CD14-positive monocyte (primary cell): ENCODE results near the gene MAP2K4. TPM values are rescaled to one million over a fixed set of nuclear protein-coding genes. Genes with fewer than 3 reads are reported as not detected.

Experiments
- DNase-seq, 3 donors: peaks; one replicate each; pipeline ENCODE4 v3.0.0-alpha.2; 2011 to 2022
- H2AFZ ChIP-seq: 2 replicates; pipeline ENCODE4 v1.6.0; 2012; ENCODE audit warnings: mild to moderate bottlenecking, low read depth, low read length, inconsistent platforms; ENCODE audit not compliant: insufficient read depth, poor library complexity, severe bottlenecking
- H3K27ac ChIP-seq, 2 donors: 1 replicate in 1 of 2; 2 replicates in 1 of 2; pipeline ENCODE4 v1.5.1; 2012 to 2013; ENCODE audit warnings: low read length in 2 of 2, control low read depth in 1 of 2, inconsistent platforms in 1 of 2, low read depth in 1 of 2, mild to moderate bottlenecking in 1 of 2
- H3K27me3 ChIP-seq, 2 donors: one replicate each; pipeline versions ENCODE4 v1.6.0 to v1.6.1; 2011 to 2013; ENCODE audit warnings: low read length in 2 of 2; ENCODE audit not compliant: control insufficient read depth in 2 of 2, insufficient read depth in 2 of 2
- H3K36me3 ChIP-seq, 2 donors: replicated peaks in 1 of 2; 1 replicate in 1 of 2; 2 replicates in 1 of 2; pipeline versions ENCODE4 v1.5.1 to v1.6.1; 2012 to 2013; ENCODE audit warnings: low read length in 2 of 2, control low read depth in 1 of 2, inconsistent platforms in 1 of 2, mild to moderate bottlenecking in 1 of 2; ENCODE audit not compliant: insufficient read depth in 2 of 2, control insufficient read depth in 1 of 2
- H3K4me1 ChIP-seq, 2 donors: 1 replicate in 1 of 2; 2 replicates in 1 of 2; pipeline versions ENCODE4 v1.5.1 to v1.6.1; 2012 to 2013; ENCODE audit warnings: low read length in 2 of 2, control low read depth in 1 of 2, inconsistent platforms in 1 of 2, mild to moderate bottlenecking in 1 of 2, moderate library complexity in 1 of 2; ENCODE audit not compliant: insufficient read depth in 2 of 2, control insufficient read depth in 1 of 2
- H3K4me2 ChIP-seq: replicated peaks from 2 replicates; pipeline ENCODE3; 2012; ENCODE audit warnings: low read length, moderate library complexity, mild to moderate bottlenecking; ENCODE audit not compliant: poor library complexity, severe bottlenecking; ENCODE audit errors: extremely low read depth
- H3K4me3 ChIP-seq, 3 experiments: fragments of 200-600 bp in 1 of 3; sonication (generic) in 1 of 3; replicated peaks in 1 of 3; 1 replicate in 2 of 3; 2 replicates in 1 of 3; pipeline ENCODE4 v1.5.1; 2011 to 2013; ENCODE audit warnings: low read length in 3 of 3, mild to moderate bottlenecking in 3 of 3, control low read depth in 2 of 3, low read depth in 2 of 3, inconsistent platforms in 1 of 3, moderate library complexity in 1 of 3
- H3K79me2 ChIP-seq: 2 replicates; pipeline ENCODE4 v1.6.0; 2012; ENCODE audit warnings: mild to moderate bottlenecking, control low read depth, inconsistent platforms, low read length, moderate library complexity; ENCODE audit not compliant: insufficient read depth
- H3K9ac ChIP-seq: 2 replicates; pipeline ENCODE4 v1.6.0; 2017; ENCODE audit warnings: low read length, mild to moderate bottlenecking; ENCODE audit not compliant: insufficient read depth, poor library complexity, severe bottlenecking
- H3K9me3 ChIP-seq, 2 donors: replicated peaks in 1 of 2; 1 replicate in 1 of 2; 2 replicates in 1 of 2; pipeline versions ENCODE4 v1.5.1 to v1.6.1; 2012 to 2013; ENCODE audit warnings: low read length in 2 of 2, control low read depth in 1 of 2; ENCODE audit not compliant: control insufficient read depth in 1 of 2, insufficient read depth in 1 of 2
- H4K20me1 ChIP-seq: 2 replicates; pipeline ENCODE4 v1.6.0; 2012; ENCODE audit warnings: mild to moderate bottlenecking, low read length, control low read depth, moderate library complexity; ENCODE audit not compliant: insufficient read depth
- H3K27ac Mint-ChIP-seq, 7 donors: one replicate each; pipeline ENCODE4 v1.8.0; 2020; ENCODE audit warnings: mild to moderate bottlenecking in 7 of 7, mixed read lengths in 7 of 7, moderate library complexity in 6 of 7, inconsistent platforms in 2 of 7
- H3K27me3 Mint-ChIP-seq, 3 donors: one replicate each; pipeline ENCODE4 v1.8.0; 2021 to 2022; ENCODE audit warnings: low read depth in 3 of 3, mild to moderate bottlenecking in 3 of 3, mixed read lengths in 3 of 3, moderate library complexity in 3 of 3, inconsistent platforms in 1 of 3
- H3K36me3 Mint-ChIP-seq, 2 donors: one replicate each; pipeline ENCODE4 v1.8.0; 2020; ENCODE audit warnings: mixed read lengths in 2 of 2, inconsistent platforms in 1 of 2, mild to moderate bottlenecking in 1 of 2
- H3K4me1 Mint-ChIP-seq: one replicate; pipeline ENCODE4 v1.8.0; 2020; ENCODE audit warnings: mild to moderate bottlenecking, mixed read lengths
- H3K4me3 Mint-ChIP-seq, 2 donors: one replicate each; pipeline ENCODE4 v1.8.0; 2020; ENCODE audit warnings: mild to moderate bottlenecking in 2 of 2, mixed read lengths in 2 of 2, moderate library complexity in 1 of 2
- H3K9me3 Mint-ChIP-seq, 7 donors: one replicate each; pipeline ENCODE4 v1.8.0; 2020 to 2022; ENCODE audit warnings: mixed read lengths in 7 of 7, mild to moderate bottlenecking in 6 of 7, moderate library complexity in 6 of 7, inconsistent platforms in 2 of 7
- WGBS: methylation state at CpG from one replicate; pipeline ENCODE4 v1.1.5; 2013; ENCODE audit warnings: missing lambda C conversion rate; ENCODE audit not compliant: insufficient coverage; 5-methylcytosine and 5-hydroxymethylcytosine counted together
- intact Hi-C, 2 donors: fragments of 100-400 bp; cut with micrococcal nuclease; formaldehyde crosslinking; loops; one replicate each; pipeline versions ENCODE4 v1.15.0 to v1.15.1; 2023
- polyA plus RNA-seq, 3 donors: library from polyadenylated mRNA; depleted of rRNA in 1 of 3; unstranded in 2 of 3; stranded (reverse) in 1 of 3; fragments of 300-500 nt in 2 of 3; fragments of >200 nt in 1 of 3; fragmentation: Illumina TruSeq in 2 of 3; gene quantifications; 1 replicate in 2 of 3; 2 replicates in 1 of 3; pipeline ENCODE4 v1.2.3, GENCODE V29; 2012 to 2021
- TF ChIP-seq, protein P1 (sequence below): fragments of 200-600 bp; IDR thresholded peaks from one replicate; pipeline ENCODE4 v1.8.0; 2022; ENCODE audit warnings: antibody characterized with exemption, mild to moderate bottlenecking

The MAP2K4 gene
- polyA plus RNA-seq, 3 donors = 8.1 to 41.8 (median 23.2) TPM

DNA sequence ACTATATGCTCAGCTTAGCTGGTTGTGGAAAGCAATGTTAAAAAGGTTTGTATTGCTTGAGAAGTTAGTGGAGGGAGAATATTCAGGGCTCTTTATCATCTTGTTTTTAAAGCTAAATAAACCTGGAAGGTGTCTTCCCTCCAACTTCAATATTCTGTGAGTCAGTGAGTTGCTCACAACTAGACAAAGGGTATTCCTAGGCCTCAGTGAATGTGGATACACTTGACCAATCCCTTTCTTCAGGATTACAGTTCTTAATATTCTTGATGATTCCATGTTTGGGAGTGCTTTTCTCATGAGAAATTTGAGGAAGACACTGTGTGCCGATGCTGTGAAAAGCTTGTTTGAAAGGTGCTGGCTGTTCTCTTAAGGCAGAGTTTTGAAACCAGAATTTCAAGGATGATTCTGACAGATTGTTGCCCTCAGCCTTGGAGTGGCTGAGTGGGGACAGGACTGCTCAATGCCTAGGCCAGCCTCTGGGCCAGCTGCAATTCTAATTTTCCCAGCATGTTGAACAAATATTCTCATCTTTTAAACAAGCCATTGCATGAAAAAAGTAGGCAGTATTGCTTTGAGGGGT is 30.1 kb downstream of the MAP2K4 start:
- peaks cover 53% of the 10 kb centered on the region for H3K79me2 ChIP-seq
- Mint-ChIP-seq H3K36me3 (peaks cover 5% of the 10 kb centered on the region in 2 donors), H3K4me1 (peaks cover 19% of the 10 kb centered on the region), H3K9me3 (no peaks in the 10 kb centered on the region), H3K27me3 (no peaks in the 10 kb centered on the region), H3K4me3 (no peak overlapping the region), H3K27ac (no peak overlapping the region)
- no peak overlapping the region for H2AFZ ChIP-seq
- no peaks in the 10 kb centered on the region for H3K9me3 ChIP-seq
- intact Hi-C loops = no loop called here
- no peak for DNase-seq
- TF ChIP-seq, protein P1, sequence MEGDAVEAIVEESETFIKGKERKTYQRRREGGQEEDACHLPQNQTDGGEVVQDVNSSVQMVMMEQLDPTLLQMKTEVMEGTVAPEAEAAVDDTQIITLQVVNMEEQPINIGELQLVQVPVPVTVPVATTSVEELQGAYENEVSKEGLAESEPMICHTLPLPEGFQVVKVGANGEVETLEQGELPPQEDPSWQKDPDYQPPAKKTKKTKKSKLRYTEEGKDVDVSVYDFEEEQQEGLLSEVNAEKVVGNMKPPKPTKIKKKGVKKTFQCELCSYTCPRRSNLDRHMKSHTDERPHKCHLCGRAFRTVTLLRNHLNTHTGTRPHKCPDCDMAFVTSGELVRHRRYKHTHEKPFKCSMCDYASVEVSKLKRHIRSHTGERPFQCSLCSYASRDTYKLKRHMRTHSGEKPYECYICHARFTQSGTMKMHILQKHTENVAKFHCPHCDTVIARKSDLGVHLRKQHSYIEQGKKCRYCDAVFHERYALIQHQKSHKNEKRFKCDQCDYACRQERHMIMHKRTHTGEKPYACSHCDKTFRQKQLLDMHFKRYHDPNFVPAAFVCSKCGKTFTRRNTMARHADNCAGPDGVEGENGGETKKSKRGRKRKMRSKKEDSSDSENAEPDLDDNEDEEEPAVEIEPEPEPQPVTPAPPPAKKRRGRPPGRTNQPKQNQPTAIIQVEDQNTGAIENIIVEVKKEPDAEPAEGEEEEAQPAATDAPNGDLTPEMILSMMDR = no peak
- H3K4me3 ChIP-seq = no peak overlapping the region
- no peak overlapping the region for H3K27ac ChIP-seq
- no peaks in the 10 kb centered on the region for H3K27me3 ChIP-seq
- H4K20me1 ChIP-seq = peaks cover 93% of the 10 kb centered on the region
- no peak overlapping the region for H3K9ac ChIP-seq
- WGBS = 100% methylated on average over 1 of the region's 1 CpG
- no peak overlapping the region for H3K4me2 ChIP-seq
- H3K4me1 ChIP-seq = peaks cover 0 to 6% of the 10 kb centered on the region in 2 donors
- no peaks in the 10 kb centered on the region for H3K36me3 ChIP-seq

DNA sequence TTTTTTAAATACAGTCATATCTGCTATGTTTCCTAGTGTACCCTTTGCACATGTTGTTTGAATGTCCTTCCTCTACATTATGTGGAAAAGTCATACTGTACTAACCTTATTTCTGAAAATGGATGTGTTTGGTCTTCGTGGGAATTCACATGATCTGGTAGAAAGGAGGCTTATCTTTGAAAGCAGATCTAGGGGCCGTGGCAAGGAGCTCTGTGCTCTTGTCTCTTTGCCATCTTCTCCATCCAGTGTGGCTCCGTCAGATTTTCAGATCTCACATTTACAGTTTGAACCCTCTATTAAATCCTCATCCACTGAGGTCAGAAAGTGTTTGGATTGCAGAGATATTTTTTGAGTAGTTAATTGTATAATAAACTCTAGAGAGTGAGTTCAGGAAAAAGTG is 32.9 kb downstream of the MAP2K4 start:
- Mint-ChIP-seq H3K36me3 (peaks cover 12 to 16% of the 10 kb centered on the region in 2 donors), H3K4me3 (no peak overlapping the region), H3K27me3 (no peaks in the 10 kb centered on the region), H3K27ac (peak overlapping the region in 1 of 7 donors; percentile 28), H3K9me3 (no peaks in the 10 kb centered on the region), H3K4me1 (peaks cover 12% of the 10 kb centered on the region)
- Histone ChIP-seq H3K4me2 (no peak overlapping the region), H3K4me1 (peaks cover 0 to 6% of the 10 kb centered on the region in 2 donors), H3K9ac (no peak overlapping the region), H2AFZ (no peak overlapping the region), H3K36me3 (no peaks in the 10 kb centered on the region), H3K79me2 (peaks cover 36% of the 10 kb centered on the region), H3K27me3 (no peaks in the 10 kb centered on the region), H4K20me1 (peaks cover 74% of the 10 kb centered on the region), H3K27ac (no peak overlapping the region), H3K4me3 (no peak overlapping the region), H3K9me3 (no peaks in the 10 kb centered on the region)
- TF ChIP-seq, protein P1 = no peak
- WGBS = no CpG with 5 or more reads among the region's 3 CpGs
- intact Hi-C loops = no loop called here
- no peak for DNase-seq
